Liver (tissue), 9 donors: ENCODE measurements around the gene EBF3. TPM values are rescaled to one million over a fixed set of nuclear protein-coding genes. Genes with fewer than 3 reads are reported as not detected.

Source experiments
- DNase-seq: peaks from one replicate; pipeline ENCODE4 v3.0.0-alpha.2; 2017; ENCODE audit warnings: low spot score
- H3K27ac ChIP-seq, 2 donors: one replicate each; pipeline ENCODE4 v1.7.0; 2013; ENCODE audit warnings: inconsistent platforms in 2 of 2, low read length in 2 of 2, control low read depth in 1 of 2, low read depth in 1 of 2, mild to moderate bottlenecking in 1 of 2
- H3K27me3 ChIP-seq, 4 donors: one replicate each; pipeline versions ENCODE4 v1.6.1 to v1.7.0; 2013; ENCODE audit warnings: low read length in 3 of 4, inconsistent platforms in 1 of 4, mild to moderate bottlenecking in 1 of 4, moderate library complexity in 1 of 4; ENCODE audit not compliant: control insufficient read depth in 4 of 4, insufficient read depth in 4 of 4
- H3K36me3 ChIP-seq, 4 donors: one replicate each; pipeline versions ENCODE4 v1.6.1 to v1.7.0; 2013; ENCODE audit warnings: low read length in 3 of 4, mild to moderate bottlenecking in 3 of 4, low read depth in 1 of 4, moderate library complexity in 1 of 4; ENCODE audit not compliant: control insufficient read depth in 4 of 4, insufficient read depth in 3 of 4
- H3K4me1 ChIP-seq, 4 donors: one replicate each; pipeline versions ENCODE4 v1.6.1 to v1.7.0; 2013; ENCODE audit warnings: low read length in 3 of 4, mild to moderate bottlenecking in 3 of 4, moderate library complexity in 1 of 4; ENCODE audit not compliant: control insufficient read depth in 4 of 4, insufficient read depth in 4 of 4
- H3K4me3 ChIP-seq, 3 donors: one replicate each; pipeline versions ENCODE4 v1.6.1 to v1.7.0; 2013; ENCODE audit warnings: low read length in 3 of 3, control low read depth in 1 of 3, low read depth in 1 of 3, mild to moderate bottlenecking in 1 of 3
- H3K9ac ChIP-seq, 2 donors: one replicate each; pipeline ENCODE4 v1.7.0; 2013; ENCODE audit warnings: low read length in 2 of 2, mild to moderate bottlenecking in 2 of 2, moderate library complexity in 2 of 2, control low read depth in 1 of 2, low read depth in 1 of 2
- H3K9me3 ChIP-seq, 4 donors: one replicate each; pipeline versions ENCODE4 v1.6.1 to v1.7.0; 2013; ENCODE audit warnings: low read length in 3 of 4; ENCODE audit not compliant: control insufficient read depth in 4 of 4
- CTCF ChIP-seq: fragments of 150-350 bp; IDR thresholded peaks from 2 replicates; pipeline ENCODE4 v1.5.1; 2017; ENCODE audit warnings: improper control_type of control experiment, low read depth, low read length; ENCODE audit not compliant: missing input control
- FOXA1 ChIP-seq: IDR thresholded peaks from 2 replicates; pipeline ENCODE4 v1.6.1; 2016; ENCODE audit warnings: antibody characterized with exemption
- FOXA2 ChIP-seq: IDR thresholded peaks from 2 replicates; pipeline ENCODE4 v1.6.1; 2016; ENCODE audit warnings: antibody characterized with exemption
- GABPA ChIP-seq, 2 donors: IDR thresholded peaks in 1 of 2; conservative IDR thresholded peaks in 1 of 2; 2 replicates each; pipeline ENCODE4 v1.6.1; 2016; ENCODE audit warnings: antibody characterized with exemption in 2 of 2, mild to moderate bottlenecking in 1 of 2, moderate library complexity in 1 of 2
- HNF4G ChIP-seq: IDR thresholded peaks from 2 replicates; pipeline ENCODE4 v1.6.1; 2016; ENCODE audit warnings: antibody characterized with exemption
- JUND ChIP-seq, 2 donors: IDR thresholded peaks; 2 replicates each; pipeline ENCODE4 v1.6.1; 2016; ENCODE audit warnings: antibody characterized with exemption in 2 of 2
- NR2F2 ChIP-seq: IDR thresholded peaks from 2 replicates; pipeline ENCODE4 v1.6.1; 2016; ENCODE audit warnings: antibody characterized with exemption
- RAD21 ChIP-seq, 2 donors: IDR thresholded peaks; 2 replicates each; pipeline ENCODE4 v1.6.1; 2016; ENCODE audit warnings: antibody characterized with exemption in 2 of 2, mild to moderate bottlenecking in 2 of 2
- REST ChIP-seq: IDR thresholded peaks from 2 replicates; pipeline ENCODE4 v1.6.1; 2016; ENCODE audit warnings: antibody characterized with exemption, mild to moderate bottlenecking
- RXRA ChIP-seq, 2 donors: IDR thresholded peaks; 2 replicates each; pipeline ENCODE4 v1.6.1; 2017 to 2018; ENCODE audit warnings: antibody characterized with exemption in 2 of 2, mild to moderate bottlenecking in 1 of 2
- SP1 ChIP-seq: IDR thresholded peaks from 2 replicates; pipeline ENCODE4 v1.6.1; 2018; ENCODE audit warnings: antibody characterized with exemption, mild to moderate bottlenecking
- TAF1 ChIP-seq: conservative IDR thresholded peaks from 2 replicates; pipeline ENCODE4 v1.6.1; 2016; ENCODE audit warnings: antibody characterized with exemption, mild to moderate bottlenecking
- YY1 ChIP-seq: IDR thresholded peaks from 2 replicates; pipeline ENCODE4 v1.6.1; 2016; ENCODE audit warnings: antibody characterized with exemption, mild to moderate bottlenecking
- WGBS: extraction: QIAGEN DNeasy Blood & Tissue Kit; methylation state at CpG from one replicate; pipeline ENCODE4 v1.1.7; 2013; 5-methylcytosine and 5-hydroxymethylcytosine counted together
- polyA plus RNA-seq, 2 donors: library from polyadenylated mRNA; stranded (reverse) in 1 of 2; unstranded in 1 of 2; fragments of 200-250 nt in 1 of 2; fragments of >200 nt in 1 of 2; fragmentation: Nextera tagmentation in 1 of 2; extraction: Ambion mirVana in 1 of 2; gene quantifications; one replicate each; pipeline versions ENCODE4 v1.2.1 to v1.2.3, GENCODE V29; 2013 to 2015
- total RNA-seq, 2 donors: library from RNA; depleted of rRNA; stranded (reverse); fragments of >200 nt; gene quantifications; one replicate each; pipeline ENCODE4 v1.2.3, GENCODE V29; 2014
- TF ChIP-seq, protein P1 (sequence below): IDR thresholded peaks from 2 replicates; pipeline ENCODE4 v1.6.1; 2016; ENCODE audit warnings: antibody characterized with exemption
- TF ChIP-seq, protein P2 (sequence below): IDR thresholded peaks from 2 replicates; pipeline ENCODE4 v1.6.1; 2016; ENCODE audit warnings: antibody characterized with exemption
- donor health status: healthy.
- donor health status: healthy.
- donor health status: healthy.
- donor health status: healthy.
- donor health status: healthy.

The EBF3 gene
- total and polyA plus RNA-seq, 4 donors: 0.02 to 0.08 TPM; not detected in 2

GRCh38 chr10:129880191-129880870 lies 83.7 kb downstream of the EBF3 start:
- no peaks in the 10 kb centered on the region for H3K4me1 ChIP-seq
- no peaks in the 10 kb centered on the region for H3K27me3 ChIP-seq
- no peak overlapping the region for H3K27ac ChIP-seq
- H3K9me3 ChIP-seq: no peaks in the 10 kb centered on the region
- DNase-seq: no peak
- no peaks in the 10 kb centered on the region for H3K36me3 ChIP-seq
- no peak for TF ChIP-seq SP1
- TF ChIP-seq GABPA (IDR thresholded peaks at IDR 0.05 in 1 of 2, conservative IDR thresholded peaks at IDR 0.05 in 1 of 2): no peak
- TF ChIP-seq FOXA1: no peak
- TF ChIP-seq TAF1: no peak
- TF ChIP-seq, protein P1, sequence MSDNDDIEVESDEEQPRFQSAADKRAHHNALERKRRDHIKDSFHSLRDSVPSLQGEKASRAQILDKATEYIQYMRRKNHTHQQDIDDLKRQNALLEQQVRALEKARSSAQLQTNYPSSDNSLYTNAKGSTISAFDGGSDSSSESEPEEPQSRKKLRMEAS: no peak
- TF ChIP-seq YY1: no peak
- no peak for TF ChIP-seq CTCF
- no peak for TF ChIP-seq REST
- no peak for TF ChIP-seq RAD21 (IDR thresholded peaks at IDR 0.05)
- no peak for TF ChIP-seq HNF4G
- no peak for TF ChIP-seq JUND (IDR thresholded peaks at IDR 0.05)
- TF ChIP-seq RXRA (IDR thresholded peaks at IDR 0.05): no peak
- no peak for TF ChIP-seq NR2F2
- TF ChIP-seq, protein P2, sequence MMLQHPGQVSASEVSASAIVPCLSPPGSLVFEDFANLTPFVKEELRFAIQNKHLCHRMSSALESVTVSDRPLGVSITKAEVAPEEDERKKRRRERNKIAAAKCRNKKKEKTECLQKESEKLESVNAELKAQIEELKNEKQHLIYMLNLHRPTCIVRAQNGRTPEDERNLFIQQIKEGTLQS: no peak
- 82% methylated on average over 8 of the region's 8 CpGs for WGBS
- no peak overlapping the region for H3K4me3 ChIP-seq
- H3K9ac ChIP-seq: no peak overlapping the region

- DNase-seq: no peak
- no peak for TF ChIP-seq HNF4G
- no peak for TF ChIP-seq SP1
- no peak for TF ChIP-seq RAD21 (IDR thresholded peaks at IDR 0.05)
- TF ChIP-seq NR2F2: no peak
- no peak for TF ChIP-seq GABPA (IDR thresholded peaks at IDR 0.05 in 1 of 2, conservative IDR thresholded peaks at IDR 0.05 in 1 of 2)
- no peak for TF ChIP-seq FOXA2
- no peak for TF ChIP-seq JUND (IDR thresholded peaks at IDR 0.05)
- no peak for TF ChIP-seq TAF1
- no peak for TF ChIP-seq REST
- Histone ChIP-seq H3K4me3 (no peak overlapping the region), H3K27ac (no peak overlapping the region), H3K9me3 (no peaks in the 10 kb centered on the region), H3K4me1 (no peaks in the 10 kb centered on the region), H3K27me3 (no peaks in the 10 kb centered on the region), H3K36me3 (no peaks in the 10 kb centered on the region), H3K9ac (no peak overlapping the region)
- 89% methylated on average over 14 of the region's 14 CpGs for WGBS
These were observed 84.4 kb downstream of the EBF3 start for GRCh38 chr10:129879655-129880054.
